HepG2 (cell line): ENCODE data around the gene DOCK1. TPM values are rescaled to one million over a fixed set of nuclear protein-coding genes. Genes with fewer than 3 reads are reported as not detected.

Experiments used
- ATAC-seq: fragments of 200-7000 bp; cut with Tn5 transposase; 3 replicates; pipeline ENCODE4 v1.9.1; 2020; ENCODE audit warnings: mild to moderate bottlenecking, moderate library complexity
- BruUV-seq: library from RNA; stranded (reverse); fragments of 400-500 nt; replicated peaks from 2 replicates; lab custom pipeline; 2021; lab: Mats Ljungman, UMichigan
- CTCF ChIA-PET: fragments of 300-600 bp; formaldehyde crosslinking; extraction: SDS; loops from one replicate; lab custom pipeline; 2021; ENCODE audit warnings: low total read pairs, inconsistent platforms, low intra/inter-chr PET ratio; lab: Yijun Ruan, JAX
- POLR2A ChIA-PET: fragments of 350-600 bp; sonication (Branson Sonifier 250); formaldehyde crosslinking; loops from one replicate; lab custom pipeline; 2020; ENCODE audit warnings: antibody characterized with exemption, inconsistent platforms; lab: Yijun Ruan, JAX
- DNase-seq: peaks from one replicate; pipeline ENCODE4 v3.0.0-alpha.2; 2015; ENCODE audit warnings: low spot score
- FAIRE-seq: peaks from 3 replicates; lab custom pipeline; 2011; peaks lifted over from hg19 to GRCh38; lab: Jason Lieb, UNC
- H2AFZ ChIP-seq: one replicate; pipeline ENCODE4 v1.6.1; 2011; ENCODE audit warnings: low read length, inconsistent platforms
- H3K27ac ChIP-seq: fragments of 300-600 bp; 3 replicates; pipeline ENCODE4 v1.8.0; 2011; ENCODE audit warnings: mixed run types, mild to moderate bottlenecking, mixed read lengths, low read length, inconsistent platforms; ENCODE audit not compliant: insufficient read depth; ENCODE audit errors: extremely low read length
- H3K27me3 ChIP-seq, 2 experiments: fragments of 200-600 bp in 1 of 2; 2 replicates in 1 of 2; 3 replicates in 1 of 2; pipeline versions ENCODE4 v1.6.0 to v1.8.0; 2011; ENCODE audit warnings: low read length in 2 of 2, mild to moderate bottlenecking in 2 of 2, moderate library complexity in 2 of 2, inconsistent platforms in 1 of 2; ENCODE audit not compliant: insufficient read depth in 2 of 2, control insufficient read depth in 1 of 2
- H3K36me3 ChIP-seq, 2 experiments: fragments of 200-600 bp in 1 of 2; replicated peaks in 1 of 2; 2 replicates in 1 of 2; 3 replicates in 1 of 2; pipeline versions ENCODE4 v1.5.1 to v1.8.0; 2011; ENCODE audit warnings: low read length in 2 of 2, inconsistent platforms in 1 of 2; ENCODE audit not compliant: insufficient read depth in 2 of 2, control insufficient read depth in 1 of 2
- H3K4me1 ChIP-seq: 2 replicates; pipeline ENCODE4 v1.5.1; 2012; ENCODE audit warnings: low read length, inconsistent platforms; ENCODE audit not compliant: insufficient read depth
- H3K4me2 ChIP-seq: 2 replicates; pipeline ENCODE4 v1.6.0; 2011; ENCODE audit warnings: low read depth, low read length, inconsistent platforms
- H3K4me3 ChIP-seq, 3 experiments: fragments of 200-600 bp in 1 of 3; sonication (generic), shearing (Covaris generic) in 1 of 3; replicated peaks in 1 of 3; 2 replicates each; pipeline ENCODE4 v1.5.1; 2011 to 2016; ENCODE audit warnings: low read length in 3 of 3, inconsistent platforms in 2 of 3, low read depth in 2 of 3, mild to moderate bottlenecking in 2 of 3, control low read depth in 1 of 3, mixed read lengths in 1 of 3; ENCODE audit not compliant: insufficient read depth in 1 of 3
- H3K79me2 ChIP-seq: one replicate; pipeline ENCODE4 v1.6.1; 2011; ENCODE audit warnings: low read length, inconsistent platforms; ENCODE audit not compliant: insufficient read depth
- H3K9ac ChIP-seq: 2 replicates; pipeline ENCODE4 v1.6.0; 2011; ENCODE audit warnings: mild to moderate bottlenecking, low read depth, low read length, inconsistent platforms; ENCODE audit not compliant: insufficient read depth
- H3K9me3 ChIP-seq: 2 replicates; pipeline ENCODE4 v1.5.1; 2012; ENCODE audit warnings: mild to moderate bottlenecking, low read length
- H4K20me1 ChIP-seq: 2 replicates; pipeline ENCODE4 v1.6.0; 2011; ENCODE audit warnings: inconsistent platforms, mild to moderate bottlenecking, low read length, moderate library complexity; ENCODE audit not compliant: insufficient read depth
- DNMT1 ChIP-seq: sonication (generic); formaldehyde crosslinking; IDR thresholded peaks from 2 replicates; pipeline ENCODE4 v1.5.1; 2020; ENCODE audit warnings: mild to moderate bottlenecking, missing genetic modification reagents
- FOSL1 ChIP-seq: sonication (generic); formaldehyde crosslinking; IDR thresholded peaks from 2 replicates; pipeline ENCODE4 v1.9.0; 2021; ENCODE audit warnings: missing genetic modification reagents, borderline replicate concordance
- ISX ChIP-seq: sonication (generic); formaldehyde crosslinking; conservative IDR thresholded peaks from 2 replicates; pipeline ENCODE4 v1.5.0; 2020; ENCODE audit warnings: missing genetic modification reagents
- NPAS2 ChIP-seq: sonication (generic); formaldehyde crosslinking; IDR thresholded peaks from 2 replicates; pipeline ENCODE4 v1.8.0; 2022; ENCODE audit warnings: mild to moderate bottlenecking, missing genetic modification reagents, borderline replicate concordance
- PHF8 ChIP-seq: sonication (generic); formaldehyde crosslinking; IDR thresholded peaks from 2 replicates; pipeline ENCODE4 v1.5.0; 2020; ENCODE audit warnings: missing genetic modification reagents
- PRPF4 ChIP-seq: fragments of 200-400 bp; formaldehyde crosslinking; IDR thresholded peaks from 2 replicates; pipeline ENCODE4 v1.6.1; 2016; ENCODE audit warnings: low read length, low read depth; ENCODE audit not compliant: poor library complexity, severe bottlenecking
- PTBP1 ChIP-seq: fragments of 200-400 bp; formaldehyde crosslinking; IDR thresholded peaks from 2 replicates; pipeline ENCODE4 v1.6.1; 2018; ENCODE audit warnings: low read length, low read depth; ENCODE audit not compliant: poor library complexity, severe bottlenecking
- RFX1 ChIP-seq: fragments of 450-650 bp; IDR thresholded peaks from 2 replicates; pipeline ENCODE4 v1.6.1; 2017
- SAP130 ChIP-seq: IDR thresholded peaks from 2 replicates; pipeline ENCODE4 v1.6.1; 2016; ENCODE audit warnings: low read depth
- STAT5B ChIP-seq: sonication (generic); formaldehyde crosslinking; IDR thresholded peaks from 2 replicates; pipeline ENCODE4 v1.4.0; 2020; ENCODE audit warnings: missing genetic modification reagents
- TBL1XR1 ChIP-seq: fragments of 150-350 bp; IDR thresholded peaks from 2 replicates; pipeline ENCODE4 v1.6.1; 2014; ENCODE audit warnings: borderline replicate concordance, low read length; ENCODE audit not compliant: partially characterized antibody
- TEAD3 ChIP-seq: optimal IDR thresholded peaks from 2 replicates; pipeline ENCODE3; 2016; ENCODE audit warnings: borderline replicate concordance
- ZMYM3 ChIP-seq: sonication (generic); formaldehyde crosslinking; IDR thresholded peaks from 2 replicates; pipeline ENCODE4 v1.5.1; 2020; ENCODE audit warnings: mild to moderate bottlenecking, missing genetic modification reagents
- ZNF558 ChIP-seq: sonication (generic); formaldehyde crosslinking; IDR thresholded peaks from 2 replicates; pipeline ENCODE4 v1.9.0; 2022; ENCODE audit warnings: mild to moderate bottlenecking, missing genetic modification reagents, borderline replicate concordance
- ZNF780A ChIP-seq: sonication (generic); formaldehyde crosslinking; IDR thresholded peaks from 2 replicates; pipeline ENCODE4 v1.8.0; 2022; ENCODE audit warnings: mild to moderate bottlenecking, missing genetic modification reagents, moderate library complexity
- ZNF83 ChIP-seq: sonication (generic); formaldehyde crosslinking; IDR thresholded peaks from 2 replicates; pipeline ENCODE4 v1.4.0; 2020; ENCODE audit warnings: missing genetic modification reagents, mild to moderate bottlenecking, borderline replicate concordance
- ZSCAN29 ChIP-seq: sonication (generic); formaldehyde crosslinking; conservative IDR thresholded peaks from 2 replicates; pipeline ENCODE4 v1.4.0; 2020; ENCODE audit warnings: mild to moderate bottlenecking, missing genetic modification reagents
- WGBS: methylation state at CpG from one replicate; pipeline ENCODE4 v1.1.6; 2017; ENCODE audit warnings: low lambda C conversion rate; 5-methylcytosine and 5-hydroxymethylcytosine counted together
- in situ Hi-C: cut with HindIII; loops from 2 replicates; pipeline ENCODE4 v1.10.0; 2017; ENCODE audit warnings: low pct_unique_long_range_greater_than_20kb; ENCODE audit not compliant: extremely low pct_ligation_motif_present
- intact Hi-C: fragments of 100-400 bp; cut with micrococcal nuclease; formaldehyde crosslinking; loops from one replicate; pipeline ENCODE4 v1.10.0; 2022; ENCODE audit not compliant: unreplicated experiment
- polyA plus RNA-seq, 8 experiments: library from polyadenylated mRNA; depleted of rRNA in 3 of 8; stranded (reverse) in 7 of 8; unstranded in 1 of 8; fragments of >200 nt; fragmentation: Illumina TruSeq in 4 of 8; extraction: Trizol in 4 of 8; gene quantifications; 2 replicates each; pipeline versions ENCODE4 v1.2.1 to v1.2.3, GENCODE V29; 2011 to 2016; ENCODE audit warnings: low read depth in 4 of 8, missing spikeins in 1 of 8, mixed read lengths in 1 of 8; ENCODE audit not compliant: insufficient read depth in 1 of 8
- total RNA-seq, 5 experiments: library from RNA; depleted of rRNA; stranded (reverse); fragments of >200 nt; fragmentation: Illumina TruSeq; extraction: Trizol; gene quantifications; 2 replicates each; pipeline ENCODE4 v1.2.3, GENCODE V29; 2016; ENCODE audit warnings: low read depth in 1 of 5
- TF ChIP-seq, protein P1 (sequence below): sonication (generic); formaldehyde crosslinking; IDR thresholded peaks from 2 replicates; pipeline ENCODE4 v1.4.0; 2020; ENCODE audit warnings: missing genetic modification reagents
- TF ChIP-seq, protein P2 (sequence below), 2 experiments: sonication (generic) in 1 of 2; formaldehyde crosslinking in 1 of 2; IDR thresholded peaks; 2 replicates each; pipeline versions ENCODE4 v1.4.0 to v1.6.1; 2018 to 2020; ENCODE audit warnings: missing genetic modification reagents in 2 of 2, borderline replicate concordance in 1 of 2, low read depth in 1 of 2, mild to moderate bottlenecking in 1 of 2, missing biosample characterization in 1 of 2
- TF ChIP-seq, protein P3 (sequence below): sonication (generic); formaldehyde crosslinking; conservative IDR thresholded peaks from 2 replicates; pipeline ENCODE4 v1.5.0; 2020; ENCODE audit warnings: missing genetic modification reagents

Gene DOCK1
- total and polyA plus RNA-seq, 2 of the 13 experiments (the other 11 are each of a cell fraction or from before 2014, with no cell fraction given), result 8.3 to 25.5 TPM

GRCh38 chr10:127015373-127015772 is 110.1 kb downstream of the DOCK1 start:
- CTCF ChIA-PET, result no interaction called here
- WGBS, result 96% methylated on average over 12 of the region's 12 CpGs

GRCh38 chr10:127016331-127016730 is 111.1 kb downstream of the DOCK1 start:
- Histone ChIP-seq H3K4me3 (no peak overlapping the region), H3K4me1 (peaks cover 11% of the 10 kb centered on the region; the same call in 1 of the 2 replicates), H2AFZ (no peak overlapping the region), H3K4me2 (no peak overlapping the region), H3K27me3 (no peaks in the 10 kb centered on the region), H4K20me1 (no peaks in the 10 kb centered on the region), H3K27ac (no peak overlapping the region), H3K9me3 (no peaks in the 10 kb centered on the region), H3K79me2 (no peaks in the 10 kb centered on the region), H3K9ac (no peak overlapping the region), H3K36me3 (peaks cover 10 to 41% of the 10 kb centered on the region in 2 experiments; a peak in 4 of 5 replicates)
- ATAC-seq (no peak), FAIRE-seq (no peak), DNase-seq (no peak)
- WGBS, result 98% methylated on average over 7 of the region's 11 CpGs
- intact Hi-C loops, result no loop called here
- no TSS peak for BruUV-seq
- in situ Hi-C loops, result no loop called here
- ChIA-PET CTCF (no interaction called here), POLR2A (no interaction called here)
- TF ChIP-seq, protein P1, sequence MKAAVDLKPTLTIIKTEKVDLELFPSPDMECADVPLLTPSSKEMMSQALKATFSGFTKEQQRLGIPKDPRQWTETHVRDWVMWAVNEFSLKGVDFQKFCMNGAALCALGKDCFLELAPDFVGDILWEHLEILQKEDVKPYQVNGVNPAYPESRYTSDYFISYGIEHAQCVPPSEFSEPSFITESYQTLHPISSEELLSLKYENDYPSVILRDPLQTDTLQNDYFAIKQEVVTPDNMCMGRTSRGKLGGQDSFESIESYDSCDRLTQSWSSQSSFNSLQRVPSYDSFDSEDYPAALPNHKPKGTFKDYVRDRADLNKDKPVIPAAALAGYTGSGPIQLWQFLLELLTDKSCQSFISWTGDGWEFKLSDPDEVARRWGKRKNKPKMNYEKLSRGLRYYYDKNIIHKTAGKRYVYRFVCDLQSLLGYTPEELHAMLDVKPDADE (CRISPR knock-in tag), result no peak
- TF ChIP-seq NPAS2 (CRISPR knock-in tag) (no peak), ZNF780A (CRISPR knock-in tag) (no peak), PRPF4 (no peak), ZSCAN29 (CRISPR knock-in tag) (no peak), ISX (CRISPR knock-in tag) (no peak), SAP130 (no peak), ZNF83 (no peak)
- TF ChIP-seq, protein P2, sequence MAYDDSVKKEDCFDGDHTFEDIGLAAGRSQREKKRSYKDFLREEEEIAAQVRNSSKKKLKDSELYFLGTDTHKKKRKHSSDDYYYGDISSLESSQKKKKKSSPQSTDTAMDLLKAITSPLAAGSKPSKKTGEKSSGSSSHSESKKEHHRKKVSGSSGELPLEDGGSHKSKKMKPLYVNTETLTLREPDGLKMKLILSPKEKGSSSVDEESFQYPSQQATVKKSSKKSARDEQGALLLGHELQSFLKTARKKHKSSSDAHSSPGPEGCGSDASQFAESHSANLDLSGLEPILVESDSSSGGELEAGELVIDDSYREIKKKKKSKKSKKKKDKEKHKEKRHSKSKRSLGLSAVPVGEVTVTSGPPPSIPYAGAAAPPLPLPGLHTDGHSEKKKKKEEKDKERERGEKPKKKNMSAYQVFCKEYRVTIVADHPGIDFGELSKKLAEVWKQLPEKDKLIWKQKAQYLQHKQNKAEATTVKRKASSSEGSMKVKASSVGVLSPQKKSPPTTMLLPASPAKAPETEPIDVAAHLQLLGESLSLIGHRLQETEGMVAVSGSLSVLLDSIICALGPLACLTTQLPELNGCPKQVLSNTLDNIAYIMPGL (CRISPR knock-in tag; IDR thresholded peaks at IDR 0.05; ENCODE audit: borderline replicate concordance in 1 of 2, low read depth in 1 of 2), result no peak

More at GRCh38 chr10:127015373-127015772, 110.1 kb downstream of the DOCK1 start:
- H3K4me2 ChIP-seq, result no peak overlapping the region
- H3K79me2 ChIP-seq, result no peaks in the 10 kb centered on the region
- peaks cover 10 to 45% of the 10 kb centered on the region in 2 experiments; a peak in 4 of 5 replicates for H3K36me3 ChIP-seq
- no peak overlapping the region for H3K4me3 ChIP-seq
- no peaks in the 10 kb centered on the region for H4K20me1 ChIP-seq
- H3K9me3 ChIP-seq, result no peaks in the 10 kb centered on the region
- H3K9ac ChIP-seq, result no peak overlapping the region
- TF ChIP-seq TEAD3 (CRISPR knock-in tag), result no peak
- no peak for TF ChIP-seq PHF8 (CRISPR knock-in tag)
- TF ChIP-seq FOSL1, result no peak
- no peak for TF ChIP-seq ZNF558 (CRISPR knock-in tag)
- TF ChIP-seq PTBP1, result no peak
- no peak for TF ChIP-seq RFX1
- no peak for TF ChIP-seq STAT5B (CRISPR knock-in tag)
- TF ChIP-seq, protein P3, sequence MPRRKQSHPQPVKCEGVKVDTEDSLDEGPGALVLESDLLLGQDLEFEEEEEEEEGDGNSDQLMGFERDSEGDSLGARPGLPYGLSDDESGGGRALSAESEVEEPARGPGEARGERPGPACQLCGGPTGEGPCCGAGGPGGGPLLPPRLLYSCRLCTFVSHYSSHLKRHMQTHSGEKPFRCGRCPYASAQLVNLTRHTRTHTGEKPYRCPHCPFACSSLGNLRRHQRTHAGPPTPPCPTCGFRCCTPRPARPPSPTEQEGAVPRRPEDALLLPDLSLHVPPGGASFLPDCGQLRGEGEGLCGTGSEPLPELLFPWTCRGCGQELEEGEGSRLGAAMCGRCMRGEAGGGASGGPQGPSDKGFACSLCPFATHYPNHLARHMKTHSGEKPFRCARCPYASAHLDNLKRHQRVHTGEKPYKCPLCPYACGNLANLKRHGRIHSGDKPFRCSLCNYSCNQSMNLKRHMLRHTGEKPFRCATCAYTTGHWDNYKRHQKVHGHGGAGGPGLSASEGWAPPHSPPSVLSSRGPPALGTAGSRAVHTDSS, result no peak
- no peak for TF ChIP-seq ZMYM3 (CRISPR knock-in tag)
- no peak for TF ChIP-seq DNMT1
- no peak for TF ChIP-seq TBL1XR1
- ATAC-seq, result no peak
- no peak for FAIRE-seq
- in situ Hi-C loops (no loop called here), intact Hi-C loops (no loop called here)
- H2AFZ ChIP-seq, result no peak overlapping the region
- no peaks in the 10 kb centered on the region for H3K27me3 ChIP-seq
- H3K4me1 ChIP-seq, result peaks cover 11% of the 10 kb centered on the region; the same call in 1 of the 2 replicates
- no peak for DNase-seq
- no peak overlapping the region for H3K27ac ChIP-seq
- POLR2A ChIA-PET, result no interaction called here
- BruUV-seq, result no TSS peak
